Activated naive CD4-positive, alpha-beta T cell treated with Interleukin-2 at 50 U/mL for 16 hours (primary cell): ENCODE measurements around the gene MAP2K5.

Experiments
- DNase-seq: peaks from one replicate; pipeline ENCODE4 v3.0.0-alpha.2; 2020

MAP2K5 gene

GRCh38 chr15:67788986-67789385 is 246.5 kb downstream of the MAP2K5 start:
- no peak for DNase-seq

- DNase-seq, result no peak
These were observed 248.3 kb downstream of the MAP2K5 start for GRCh38 chr15:67790610-67791319.

GRCh38 chr15:67792250-67792942 is 249.9 kb downstream of the MAP2K5 start:
- DNase-seq, result no peak

- peak; percentile 40 for DNase-seq
These were observed 252.5 kb downstream of the MAP2K5 start for GRCh38 chr15:67794832-67795574.

GRCh38 chr15:67796196-67797127 is 254.0 kb downstream of the MAP2K5 start:
- DNase-seq, result no peak

GRCh38 chr15:67799801-67800205 is 257.3 kb downstream of the MAP2K5 start:
- DNase-seq, result no peak

GRCh38 chr15:67801142-67801541 is 258.6 kb downstream of the MAP2K5 start:
- no peak for DNase-seq

GRCh38 chr15:67801926-67802914 is 259.7 kb downstream of the MAP2K5 start:
- DNase-seq, result no peak

GRCh38 chr15:67803299-67803698 is 260.8 kb downstream of the MAP2K5 start:
- DNase-seq, result no peak

- no peak for DNase-seq
These were observed 261.7 kb downstream of the MAP2K5 start for GRCh38 chr15:67803996-67804843.

- no peak for DNase-seq
These were observed 262.6 kb downstream of the MAP2K5 start for GRCh38 chr15:67805008-67805665.

- DNase-seq, result no peak
These were observed 263.4 kb downstream of the MAP2K5 start for GRCh38 chr15:67805666-67806516.

GRCh38 chr15:67806536-67806935 is 264.0 kb downstream of the MAP2K5 start:
- no peak for DNase-seq

GRCh38 chr15:67807141-67807540 is 264.6 kb downstream of the MAP2K5 start:
- DNase-seq, result no peak

GRCh38 chr15:67807836-67808235 is 265.3 kb downstream of the MAP2K5 start:
- DNase-seq, result no peak

- no peak for DNase-seq
These were observed 266.3 kb downstream of the MAP2K5 start for GRCh38 chr15:67808821-67809220.

- DNase-seq, result no peak
These were observed 266.9 kb downstream of the MAP2K5 start for GRCh38 chr15:67809441-67809840.

- DNase-seq, result no peak
These were observed 267.4 kb downstream of the MAP2K5 start for GRCh38 chr15:67809866-67810265.

GRCh38 chr15:67812241-67812644 is 269.7 kb downstream of the MAP2K5 start:
- DNase-seq, result no peak
